ENCODE data around the gene PRKN. TPM values are rescaled to one million over a fixed set of nuclear protein-coding genes. Genes with fewer than 3 reads are reported as not detected.

The PRKN gene
- total and polyA plus RNA-seq, 2 experiments from 2014 or later = 0.10 to 0.84 TPM

- TF ChIP-seq, protein P1, sequence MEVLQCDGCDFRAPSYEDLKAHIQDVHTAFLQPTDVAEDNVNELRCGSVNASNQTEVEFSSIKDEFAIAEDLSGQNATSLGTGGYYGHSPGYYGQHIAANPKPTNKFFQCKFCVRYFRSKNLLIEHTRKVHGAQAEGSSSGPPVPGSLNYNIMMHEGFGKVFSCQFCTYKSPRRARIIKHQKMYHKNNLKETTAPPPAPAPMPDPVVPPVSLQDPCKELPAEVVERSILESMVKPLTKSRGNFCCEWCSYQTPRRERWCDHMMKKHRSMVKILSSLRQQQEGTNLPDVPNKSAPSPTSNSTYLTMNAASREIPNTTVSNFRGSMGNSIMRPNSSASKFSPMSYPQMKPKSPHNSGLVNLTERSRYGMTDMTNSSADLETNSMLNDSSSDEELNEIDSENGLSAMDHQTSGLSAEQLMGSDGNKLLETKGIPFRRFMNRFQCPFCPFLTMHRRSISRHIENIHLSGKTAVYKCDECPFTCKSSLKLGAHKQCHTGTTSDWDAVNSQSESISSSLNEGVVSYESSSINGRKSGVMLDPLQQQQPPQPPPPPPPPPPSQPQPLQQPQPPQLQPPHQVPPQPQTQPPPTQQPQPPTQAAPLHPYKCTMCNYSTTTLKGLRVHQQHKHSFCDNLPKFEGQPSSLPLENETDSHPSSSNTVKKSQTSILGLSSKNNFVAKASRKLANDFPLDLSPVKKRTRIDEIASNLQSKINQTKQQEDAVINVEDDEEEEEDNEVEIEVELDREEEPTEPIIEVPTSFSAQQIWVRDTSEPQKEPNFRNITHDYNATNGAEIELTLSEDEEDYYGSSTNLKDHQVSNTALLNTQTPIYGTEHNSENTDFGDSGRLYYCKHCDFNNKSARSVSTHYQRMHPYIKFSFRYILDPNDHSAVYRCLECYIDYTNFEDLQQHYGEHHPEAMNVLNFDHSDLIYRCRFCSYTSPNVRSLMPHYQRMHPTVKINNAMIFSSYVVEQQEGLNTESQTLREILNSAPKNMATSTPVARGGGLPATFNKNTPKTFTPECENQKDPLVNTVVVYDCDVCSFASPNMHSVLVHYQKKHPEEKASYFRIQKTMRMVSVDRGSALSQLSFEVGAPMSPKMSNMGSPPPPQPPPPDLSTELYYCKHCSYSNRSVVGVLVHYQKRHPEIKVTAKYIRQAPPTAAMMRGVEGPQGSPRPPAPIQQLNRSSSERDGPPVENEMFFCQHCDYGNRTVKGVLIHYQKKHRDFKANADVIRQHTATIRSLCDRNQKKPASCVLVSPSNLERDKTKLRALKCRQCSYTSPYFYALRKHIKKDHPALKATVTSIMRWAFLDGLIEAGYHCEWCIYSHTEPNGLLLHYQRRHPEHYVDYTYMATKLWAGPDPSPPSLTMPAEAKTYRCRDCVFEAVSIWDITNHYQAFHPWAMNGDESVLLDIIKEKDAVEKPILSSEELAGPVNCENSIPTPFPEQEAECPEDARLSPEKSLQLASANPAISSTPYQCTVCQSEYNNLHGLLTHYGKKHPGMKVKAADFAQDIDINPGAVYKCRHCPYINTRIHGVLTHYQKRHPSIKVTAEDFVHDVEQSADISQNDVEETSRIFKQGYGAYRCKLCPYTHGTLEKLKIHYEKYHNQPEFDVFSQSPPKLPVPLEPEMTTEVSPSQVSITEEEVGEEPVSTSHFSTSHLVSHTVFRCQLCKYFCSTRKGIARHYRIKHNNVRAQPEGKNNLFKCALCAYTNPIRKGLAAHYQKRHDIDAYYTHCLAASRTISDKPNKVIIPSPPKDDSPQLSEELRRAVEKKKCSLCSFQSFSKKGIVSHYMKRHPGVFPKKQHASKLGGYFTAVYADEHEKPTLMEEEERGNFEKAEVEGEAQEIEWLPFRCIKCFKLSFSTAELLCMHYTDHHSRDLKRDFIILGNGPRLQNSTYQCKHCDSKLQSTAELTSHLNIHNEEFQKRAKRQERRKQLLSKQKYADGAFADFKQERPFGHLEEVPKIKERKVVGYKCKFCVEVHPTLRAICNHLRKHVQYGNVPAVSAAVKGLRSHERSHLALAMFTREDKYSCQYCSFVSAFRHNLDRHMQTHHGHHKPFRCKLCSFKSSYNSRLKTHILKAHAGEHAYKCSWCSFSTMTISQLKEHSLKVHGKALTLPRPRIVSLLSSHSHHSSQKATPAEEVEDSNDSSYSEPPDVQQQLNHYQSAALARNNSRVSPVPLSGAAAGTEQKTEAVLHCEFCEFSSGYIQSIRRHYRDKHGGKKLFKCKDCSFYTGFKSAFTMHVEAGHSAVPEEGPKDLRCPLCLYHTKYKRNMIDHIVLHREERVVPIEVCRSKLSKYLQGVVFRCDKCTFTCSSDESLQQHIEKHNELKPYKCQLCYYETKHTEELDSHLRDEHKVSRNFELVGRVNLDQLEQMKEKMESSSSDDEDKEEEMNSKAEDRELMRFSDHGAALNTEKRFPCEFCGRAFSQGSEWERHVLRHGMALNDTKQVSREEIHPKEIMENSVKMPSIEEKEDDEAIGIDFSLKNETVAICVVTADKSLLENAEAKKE (CRISPR knock-in tag; IDR thresholded peaks at IDR 0.05) = no peak
- TF ChIP-seq REST (IDR thresholded peaks at IDR 0.05; ENCODE audit: unreplicated experiment) = no peak
These were observed 29.1 kb downstream of the PRKN start (continued) for GRCh38 chr6:162698440-162698839.

DNA sequence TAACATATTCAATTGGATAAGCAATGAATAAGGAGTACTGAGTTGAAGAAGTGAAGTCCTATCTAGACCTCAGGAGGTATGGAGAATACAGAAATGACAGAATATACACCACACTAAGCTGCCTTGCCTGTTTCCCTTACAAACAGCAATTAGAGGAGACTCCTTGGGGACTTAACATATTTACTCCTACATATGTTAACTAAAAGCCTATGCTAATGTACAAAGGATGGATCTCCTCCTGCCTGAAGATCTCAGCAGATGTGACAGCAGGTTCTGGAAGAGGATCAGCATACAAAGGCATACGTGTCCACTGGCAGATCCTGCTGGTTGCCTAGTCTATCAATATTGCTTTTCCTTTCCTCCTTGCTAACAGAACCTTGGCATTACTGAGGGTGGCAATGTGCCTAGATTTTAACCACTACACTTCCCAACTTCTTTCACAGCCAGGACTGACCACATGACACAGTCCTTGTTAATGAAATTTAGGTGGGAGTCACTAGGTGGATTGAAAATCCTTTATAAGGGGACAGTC lies 29.6 kb downstream of the PRKN start:
- Mint-ChIP-seq H3K36me3 (ENCODE audit: low read depth) (no peaks in the 10 kb centered on the region), H3K4me3 (no peak overlapping the region), H3K9me3 (no peaks in the 10 kb centered on the region), H3K27ac (no peak overlapping the region), H3K4me1 (0 out of 3 replicates have a peak, but pooled peaks cover 2% of the 10 kb centered on the region), H3K27me3 (ENCODE audit: insufficient read depth, low read depth, poor library complexity) (no peaks in the 10 kb centered on the region)
- Histone ChIP-seq H3K9me2 (ENCODE audit: insufficient read depth) (no peaks in the 10 kb centered on the region), H3K4me2 (no peak overlapping the region), H3K36me3 (ENCODE audit: insufficient read depth) (no peaks in the 10 kb centered on the region), H3K79me2 (replicated peaks; ENCODE audit: insufficient read depth) (no peaks in the 10 kb centered on the region), H4K20me1 (replicated peaks; ENCODE audit: insufficient read depth) (no peaks in the 10 kb centered on the region), H3K4me1 (ENCODE audit: insufficient read depth) (no peaks in the 10 kb centered on the region), H3K27me3 (ENCODE audit: insufficient read depth) (no peaks in the 10 kb centered on the region), H3K27ac (ENCODE audit: low read depth) (no peak overlapping the region), H3K4me3 (no peak overlapping the region), H2AFZ (no peak overlapping the region), H3F3A (replicated peaks; ENCODE audit: low read depth) (no peaks in the 10 kb centered on the region)
- DNase-seq (ENCODE audit: low spot score) = no peak
- no peak for ATAC-seq
- TF ChIP-seq STAT1 (IDR thresholded peaks at IDR 0.05; ENCODE audit: unreplicated experiment) = no peak
- TF ChIP-seq, protein P1 (CRISPR knock-in tag; IDR thresholded peaks at IDR 0.05) = no peak
- no peak for TF ChIP-seq CREB1 (CRISPR knock-in tag; IDR thresholded peaks at IDR 0.05; ENCODE audit: low read depth)

Data from GM23338 (cell line).